ENCODE data around the gene LRRTM4. TPM values are rescaled to one million over a fixed set of nuclear protein-coding genes. Genes with fewer than 3 reads are reported as not detected.

The LRRTM4 gene
- not detected for total RNA-seq

DNA sequence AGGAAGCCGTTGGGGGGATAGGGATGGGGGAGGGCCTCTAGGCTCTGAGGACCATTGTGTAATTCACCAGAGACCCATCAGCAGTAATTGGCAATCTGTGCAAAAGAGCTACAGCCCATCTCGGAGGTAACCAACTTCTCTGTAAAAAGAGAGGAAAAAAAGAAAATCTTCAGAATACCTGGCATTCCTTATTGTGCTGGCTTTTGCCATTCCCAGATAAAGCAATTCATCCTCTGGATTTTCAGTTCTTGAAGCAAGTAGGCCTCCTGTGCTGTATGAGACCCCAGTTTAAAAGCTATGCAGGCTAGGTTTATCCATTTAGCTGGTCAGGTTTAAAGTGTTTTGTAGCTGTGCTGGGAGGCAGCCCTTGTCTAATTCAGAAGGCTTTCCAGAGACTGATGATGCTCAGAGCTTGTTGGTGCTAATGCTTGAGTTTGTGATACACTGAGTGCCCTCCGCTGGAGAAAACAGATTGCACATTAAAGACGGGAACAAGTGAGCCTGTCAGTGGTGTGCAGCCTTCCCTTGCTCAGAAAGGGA, at the start of gene LRRTM4:
Gene LRRTM4 (minus strand): TSS at position 446 of the 540 bp plus-strand sequence.
- Mint-ChIP-seq H3K4me3 (no peak within 1 kb of the TSS), H3K9me3 (peaks cover 16% of the 10 kb centered on the region), H3K27ac (no peak within 1 kb of the TSS), H3K27me3 (no peaks in the 10 kb centered on the region), H3K4me1 (no peaks in the 10 kb centered on the region), H3K36me3 (ENCODE audit: low read depth) (no peaks in the 10 kb centered on the region)
- ATAC-seq (replicated peaks), result no peak

DNA sequence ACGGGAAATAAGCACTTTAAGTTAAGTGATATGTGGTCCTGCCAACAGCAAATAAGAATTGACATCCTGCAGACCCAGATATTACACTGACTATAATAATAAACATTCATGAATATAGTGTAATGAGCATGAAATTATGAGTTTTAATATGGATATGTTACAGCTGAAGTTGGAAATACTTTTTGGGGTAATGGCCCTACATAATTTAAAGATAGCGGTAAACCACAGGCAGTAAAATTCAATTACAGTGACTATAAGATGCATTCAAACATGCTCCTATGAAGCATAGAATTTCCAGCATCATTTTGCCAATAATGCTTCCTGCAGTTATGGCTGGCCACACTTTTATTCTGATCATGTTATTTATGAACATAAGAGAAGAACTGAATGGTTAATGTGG, 49.4 kb upstream of the LRRTM4 start:
- H3K4me1 Mint-ChIP-seq, result no peaks in the 10 kb centered on the region
- H3K36me3 Mint-ChIP-seq (ENCODE audit: low read depth), result no peaks in the 10 kb centered on the region
- no peak overlapping the region for H3K27ac Mint-ChIP-seq
- no peak for ATAC-seq (replicated peaks)
- H3K27me3 Mint-ChIP-seq, result no peaks in the 10 kb centered on the region
- no peak overlapping the region for H3K4me3 Mint-ChIP-seq
- H3K9me3 Mint-ChIP-seq, result peaks cover 12% of the 10 kb centered on the region

GRCh38 chr2:77567723-77568122, 45.5 kb upstream of the LRRTM4 start:
- H3K27ac Mint-ChIP-seq, result no peak overlapping the region
- no peaks in the 10 kb centered on the region for H3K36me3 Mint-ChIP-seq (ENCODE audit: low read depth)
- peaks cover 16% of the 10 kb centered on the region for H3K9me3 Mint-ChIP-seq
- no peaks in the 10 kb centered on the region for H3K27me3 Mint-ChIP-seq
- ATAC-seq (replicated peaks), result no peak
- H3K4me1 Mint-ChIP-seq, result no peaks in the 10 kb centered on the region
- H3K4me3 Mint-ChIP-seq, result no peak overlapping the region

GRCh38 chr2:77566582-77566981, 44.4 kb upstream of the LRRTM4 start:
- no peak for ATAC-seq (replicated peaks)
- Mint-ChIP-seq H3K9me3 (peaks cover 12% of the 10 kb centered on the region), H3K4me1 (no peaks in the 10 kb centered on the region), H3K4me3 (no peak overlapping the region), H3K27ac (no peak overlapping the region), H3K36me3 (ENCODE audit: low read depth) (no peaks in the 10 kb centered on the region), H3K27me3 (no peaks in the 10 kb centered on the region)

DNA sequence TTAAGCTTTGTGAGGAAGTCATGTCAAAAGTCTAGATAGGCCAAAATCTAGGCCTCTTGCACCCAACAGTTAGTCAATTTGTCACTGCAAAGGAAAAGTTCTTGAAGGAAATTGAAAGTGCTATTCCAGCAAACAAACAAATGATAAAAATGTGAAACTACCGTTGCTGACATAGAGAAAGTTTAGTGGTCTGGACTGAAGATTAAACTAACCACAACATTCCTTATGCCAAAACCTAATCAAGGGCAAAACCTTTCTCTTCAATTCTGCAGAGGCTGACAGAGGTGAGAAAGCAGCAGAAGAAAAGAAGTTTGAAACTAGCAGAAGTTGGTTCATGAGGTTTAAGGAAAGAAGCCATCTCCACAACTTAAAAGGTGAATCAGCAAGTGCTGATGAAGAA, 44.0 kb upstream of the LRRTM4 start:
- ATAC-seq (replicated peaks), result no peak
- no peak overlapping the region for H3K4me3 Mint-ChIP-seq
- H3K27ac Mint-ChIP-seq, result no peak overlapping the region
- H3K4me1 Mint-ChIP-seq, result no peaks in the 10 kb centered on the region
- H3K36me3 Mint-ChIP-seq (ENCODE audit: low read depth), result no peaks in the 10 kb centered on the region
- H3K27me3 Mint-ChIP-seq, result no peaks in the 10 kb centered on the region
- H3K9me3 Mint-ChIP-seq, result peaks cover 12% of the 10 kb centered on the region

- peaks cover 12% of the 10 kb centered on the region for H3K9me3 Mint-ChIP-seq
- H3K4me3 Mint-ChIP-seq, result no peak overlapping the region
- H3K36me3 Mint-ChIP-seq (ENCODE audit: low read depth), result no peaks in the 10 kb centered on the region
- no peak for ATAC-seq (replicated peaks)
- no peak overlapping the region for H3K27ac Mint-ChIP-seq
- no peaks in the 10 kb centered on the region for H3K4me1 Mint-ChIP-seq
- no peaks in the 10 kb centered on the region for H3K27me3 Mint-ChIP-seq
These were observed 30.8 kb upstream of the LRRTM4 start for GRCh38 chr2:77552956-77553355.

GRCh38 chr2:77538031-77538430, 15.9 kb upstream of the LRRTM4 start:
- no peak for ATAC-seq (replicated peaks)
- no peaks in the 10 kb centered on the region for H3K27me3 Mint-ChIP-seq
- H3K9me3 Mint-ChIP-seq, result peaks cover 17% of the 10 kb centered on the region
- H3K36me3 Mint-ChIP-seq (ENCODE audit: low read depth), result no peaks in the 10 kb centered on the region
- H3K27ac Mint-ChIP-seq, result no peak overlapping the region
- no peaks in the 10 kb centered on the region for H3K4me1 Mint-ChIP-seq
- H3K4me3 Mint-ChIP-seq, result no peak overlapping the region

- Mint-ChIP-seq H3K4me3 (no peak overlapping the region), H3K4me1 (no peaks in the 10 kb centered on the region), H3K9me3 (peaks cover 16% of the 10 kb centered on the region), H3K27ac (no peak overlapping the region), H3K27me3 (no peaks in the 10 kb centered on the region), H3K36me3 (ENCODE audit: low read depth) (no peaks in the 10 kb centered on the region)
- no peak for ATAC-seq (replicated peaks)
These were observed 712 bp upstream of the LRRTM4 start for GRCh38 chr2:77522888-77523287.

GRCh38 chr2:77521548-77521891, 656 bp downstream of the LRRTM4 start:
- Mint-ChIP-seq H3K27me3 (no peaks in the 10 kb centered on the region), H3K27ac (no peak overlapping the region), H3K4me1 (no peaks in the 10 kb centered on the region), H3K4me3 (no peak overlapping the region), H3K9me3 (peaks cover 16% of the 10 kb centered on the region), H3K36me3 (ENCODE audit: low read depth) (no peaks in the 10 kb centered on the region)
- ATAC-seq (replicated peaks), result no peak

GRCh38 chr2:77520641-77521547, 1.3 kb downstream of the LRRTM4 start:
- no peak for ATAC-seq (replicated peaks)
- Mint-ChIP-seq H3K27ac (no peak overlapping the region), H3K4me3 (no peak overlapping the region), H3K36me3 (ENCODE audit: low read depth) (no peaks in the 10 kb centered on the region), H3K9me3 (peaks cover 16% of the 10 kb centered on the region), H3K4me1 (no peaks in the 10 kb centered on the region), H3K27me3 (no peaks in the 10 kb centered on the region)

GRCh38 chr2:77519888-77520506, 2.2 kb downstream of the LRRTM4 start:
- H3K9me3 Mint-ChIP-seq, result peaks cover 16% of the 10 kb centered on the region
- ATAC-seq (replicated peaks), result no peak
- no peaks in the 10 kb centered on the region for H3K36me3 Mint-ChIP-seq (ENCODE audit: low read depth)
- no peak overlapping the region for H3K4me3 Mint-ChIP-seq
- H3K4me1 Mint-ChIP-seq, result no peaks in the 10 kb centered on the region
- H3K27me3 Mint-ChIP-seq, result no peaks in the 10 kb centered on the region
- H3K27ac Mint-ChIP-seq, result no peak overlapping the region

- Mint-ChIP-seq H3K36me3 (ENCODE audit: low read depth) (no peaks in the 10 kb centered on the region), H3K9me3 (peaks cover 9% of the 10 kb centered on the region), H3K27ac (no peak overlapping the region), H3K4me1 (no peaks in the 10 kb centered on the region), H3K4me3 (no peak overlapping the region), H3K27me3 (no peaks in the 10 kb centered on the region)
- no peak for ATAC-seq (replicated peaks)
These were observed 2.9 kb downstream of the LRRTM4 start for GRCh38 chr2:77519164-77519887.

- no peak for ATAC-seq (replicated peaks)
- Mint-ChIP-seq H3K27me3 (no peaks in the 10 kb centered on the region), H3K4me1 (no peaks in the 10 kb centered on the region), H3K4me3 (no peak overlapping the region), H3K9me3 (peaks cover 8% of the 10 kb centered on the region), H3K36me3 (ENCODE audit: low read depth) (no peaks in the 10 kb centered on the region), H3K27ac (no peak overlapping the region)
These were observed 3.9 kb downstream of the LRRTM4 start for GRCh38 chr2:77518311-77518710.

GRCh38 chr2:77513191-77513590, 9.0 kb downstream of the LRRTM4 start:
- Mint-ChIP-seq H3K36me3 (ENCODE audit: low read depth) (no peaks in the 10 kb centered on the region), H3K27ac (no peak overlapping the region), H3K4me1 (no peaks in the 10 kb centered on the region), H3K4me3 (no peak overlapping the region), H3K27me3 (no peaks in the 10 kb centered on the region), H3K9me3 (peaks cover 2% of the 10 kb centered on the region)
- ATAC-seq (replicated peaks), result no peak
